H1 (cell line): ENCODE data around the gene ENTPD2. TPM values are rescaled to one million over a fixed set of nuclear protein-coding genes. Genes with fewer than 3 reads are reported as not detected.
A peak's percentile ranks its signal among the peaks of the same experiment; 100 is the strongest.

ENCODE experiments used
- CBX5 ChIP-seq: fragments of 300-800, 300-1000 bp; sonication (generic); IDR thresholded peaks from 2 replicates; pipeline ENCODE4 v1.7.1; 2016; ENCODE audit warnings: antibody characterized with exemption, low read length, low read depth
- EGR1 ChIP-seq: IDR thresholded peaks from 2 replicates; pipeline ENCODE4 v1.6.1; 2011; ENCODE audit warnings: low read depth, low read length, borderline replicate concordance
- JUND ChIP-seq: IDR thresholded peaks from 2 replicates; pipeline ENCODE4 v1.6.1; 2011; ENCODE audit warnings: mild to moderate bottlenecking, improper control_type of control experiment, low read length
- KDM5A ChIP-seq: fragments of 200-600 bp; IDR thresholded peaks from 2 replicates; pipeline ENCODE4 v1.7.1; 2012; ENCODE audit warnings: mild to moderate bottlenecking, low read length, inconsistent platforms, mixed read lengths
- NANOG ChIP-seq: IDR thresholded peaks from 2 replicates; pipeline ENCODE4 v1.6.1; 2011; ENCODE audit warnings: low read length, low read depth, mild to moderate bottlenecking, inconsistent platforms; ENCODE audit not compliant: insufficient read depth, poor library complexity, severe bottlenecking
- POLR2A ChIP-seq, 2 experiments: IDR thresholded peaks; 1 replicate in 1 of 2; 2 replicates in 1 of 2; pipeline ENCODE4 v1.6.1; 2011; ENCODE audit warnings: low read depth in 2 of 2, low read length in 2 of 2, mild to moderate bottlenecking in 2 of 2; ENCODE audit errors: control extremely low read depth in 1 of 2
- RNF2 ChIP-seq: fragments of 200-900, 300-1000 bp; sonication (generic); IDR thresholded peaks from 2 replicates; pipeline ENCODE4 v1.7.1; 2016; ENCODE audit warnings: borderline replicate concordance, low read depth, mild to moderate bottlenecking, antibody characterized with exemption, low read length; ENCODE audit not compliant: poor library complexity, severe bottlenecking; ENCODE audit errors: missing control alignments
- YY1 ChIP-seq: IDR thresholded peaks from 2 replicates; pipeline ENCODE4 v1.6.1; 2011; ENCODE audit warnings: low read depth, mild to moderate bottlenecking, low read length
- polyA plus RNA-seq, 7 experiments: library from polyadenylated mRNA; depleted of rRNA in 3 of 7; stranded (reverse) in 5 of 7; unstranded in 2 of 7; fragments of >200 nt in 5 of 7; fragments of 200-250 nt in 2 of 7; gene quantifications; 1 replicate in 5 of 7; 2 replicates in 1 of 7; 4 replicates in 1 of 7; pipeline versions ENCODE4 v1.2.1 to v1.2.3, GENCODE V29; 2011 to 2013; ENCODE audit warnings: missing spikeins in 2 of 7, mixed read lengths in 2 of 7
- total RNA-seq: library from RNA; stranded (reverse); fragmentation: NEBNext Ultra II Directional; extraction: Animal tissue kit (Norgen Biotek cat#: 25700); gene quantifications from 2 replicates; pipeline ENCODE4 v1.2.1, GENCODE V29; 2021
- TF ChIP-seq, protein P1 (sequence below): fragments of 300-600 bp; sonication (generic); IDR thresholded peaks from 2 replicates; pipeline ENCODE4 v1.7.1; 2012; ENCODE audit warnings: low read length, moderate library complexity, mild to moderate bottlenecking, inconsistent platforms; ENCODE audit not compliant: insufficient replicate concordance
- TF ChIP-seq, protein P2 (sequence below): IDR thresholded peaks from 2 replicates; pipeline ENCODE4 v1.6.1; 2012; ENCODE audit warnings: inconsistent platforms

Gene ENTPD2
- total and polyA plus RNA-seq, 2 of the 8 experiments (the other 6 are each of a cell fraction or from before 2014, with no cell fraction given), result 0.65 to 3.8 TPM

DNA sequence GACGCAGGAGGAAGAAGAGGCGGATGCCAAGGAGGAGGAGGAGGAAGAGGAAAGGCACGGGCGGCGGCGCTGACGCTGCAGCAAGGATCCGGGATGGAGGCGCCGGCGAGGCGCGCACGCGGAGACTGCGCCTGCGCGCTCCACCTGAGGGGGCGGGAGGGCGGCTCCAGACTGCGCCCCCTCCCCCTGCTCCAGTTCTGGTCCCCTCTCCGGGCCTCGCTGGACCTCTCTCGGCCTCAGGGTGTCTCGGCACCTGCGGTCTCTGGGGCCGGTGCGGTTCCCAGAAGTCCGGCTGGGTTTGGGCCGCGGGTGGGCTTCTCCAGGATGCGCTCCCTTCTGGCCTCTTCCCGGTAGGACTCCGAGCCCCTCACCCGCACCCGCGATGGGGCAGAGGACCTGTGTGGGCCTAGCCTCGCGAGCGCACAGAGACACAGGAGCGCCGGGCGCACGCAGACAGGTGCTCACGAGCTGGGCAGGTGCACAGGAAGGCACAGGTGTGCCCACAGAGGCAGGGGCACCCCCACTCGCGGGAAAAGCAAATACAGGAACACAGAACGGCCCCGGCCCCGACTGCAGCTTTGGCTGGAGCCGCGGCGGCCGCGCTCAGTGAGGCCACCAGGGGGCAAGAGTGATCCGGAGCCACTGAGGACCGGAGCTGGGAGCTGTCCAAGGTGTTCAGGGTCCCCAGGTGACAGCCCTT, 7.6 kb downstream of the ENTPD2 start, which contains the start of gene NPDC1 (continued):
- TF ChIP-seq, protein P1, sequence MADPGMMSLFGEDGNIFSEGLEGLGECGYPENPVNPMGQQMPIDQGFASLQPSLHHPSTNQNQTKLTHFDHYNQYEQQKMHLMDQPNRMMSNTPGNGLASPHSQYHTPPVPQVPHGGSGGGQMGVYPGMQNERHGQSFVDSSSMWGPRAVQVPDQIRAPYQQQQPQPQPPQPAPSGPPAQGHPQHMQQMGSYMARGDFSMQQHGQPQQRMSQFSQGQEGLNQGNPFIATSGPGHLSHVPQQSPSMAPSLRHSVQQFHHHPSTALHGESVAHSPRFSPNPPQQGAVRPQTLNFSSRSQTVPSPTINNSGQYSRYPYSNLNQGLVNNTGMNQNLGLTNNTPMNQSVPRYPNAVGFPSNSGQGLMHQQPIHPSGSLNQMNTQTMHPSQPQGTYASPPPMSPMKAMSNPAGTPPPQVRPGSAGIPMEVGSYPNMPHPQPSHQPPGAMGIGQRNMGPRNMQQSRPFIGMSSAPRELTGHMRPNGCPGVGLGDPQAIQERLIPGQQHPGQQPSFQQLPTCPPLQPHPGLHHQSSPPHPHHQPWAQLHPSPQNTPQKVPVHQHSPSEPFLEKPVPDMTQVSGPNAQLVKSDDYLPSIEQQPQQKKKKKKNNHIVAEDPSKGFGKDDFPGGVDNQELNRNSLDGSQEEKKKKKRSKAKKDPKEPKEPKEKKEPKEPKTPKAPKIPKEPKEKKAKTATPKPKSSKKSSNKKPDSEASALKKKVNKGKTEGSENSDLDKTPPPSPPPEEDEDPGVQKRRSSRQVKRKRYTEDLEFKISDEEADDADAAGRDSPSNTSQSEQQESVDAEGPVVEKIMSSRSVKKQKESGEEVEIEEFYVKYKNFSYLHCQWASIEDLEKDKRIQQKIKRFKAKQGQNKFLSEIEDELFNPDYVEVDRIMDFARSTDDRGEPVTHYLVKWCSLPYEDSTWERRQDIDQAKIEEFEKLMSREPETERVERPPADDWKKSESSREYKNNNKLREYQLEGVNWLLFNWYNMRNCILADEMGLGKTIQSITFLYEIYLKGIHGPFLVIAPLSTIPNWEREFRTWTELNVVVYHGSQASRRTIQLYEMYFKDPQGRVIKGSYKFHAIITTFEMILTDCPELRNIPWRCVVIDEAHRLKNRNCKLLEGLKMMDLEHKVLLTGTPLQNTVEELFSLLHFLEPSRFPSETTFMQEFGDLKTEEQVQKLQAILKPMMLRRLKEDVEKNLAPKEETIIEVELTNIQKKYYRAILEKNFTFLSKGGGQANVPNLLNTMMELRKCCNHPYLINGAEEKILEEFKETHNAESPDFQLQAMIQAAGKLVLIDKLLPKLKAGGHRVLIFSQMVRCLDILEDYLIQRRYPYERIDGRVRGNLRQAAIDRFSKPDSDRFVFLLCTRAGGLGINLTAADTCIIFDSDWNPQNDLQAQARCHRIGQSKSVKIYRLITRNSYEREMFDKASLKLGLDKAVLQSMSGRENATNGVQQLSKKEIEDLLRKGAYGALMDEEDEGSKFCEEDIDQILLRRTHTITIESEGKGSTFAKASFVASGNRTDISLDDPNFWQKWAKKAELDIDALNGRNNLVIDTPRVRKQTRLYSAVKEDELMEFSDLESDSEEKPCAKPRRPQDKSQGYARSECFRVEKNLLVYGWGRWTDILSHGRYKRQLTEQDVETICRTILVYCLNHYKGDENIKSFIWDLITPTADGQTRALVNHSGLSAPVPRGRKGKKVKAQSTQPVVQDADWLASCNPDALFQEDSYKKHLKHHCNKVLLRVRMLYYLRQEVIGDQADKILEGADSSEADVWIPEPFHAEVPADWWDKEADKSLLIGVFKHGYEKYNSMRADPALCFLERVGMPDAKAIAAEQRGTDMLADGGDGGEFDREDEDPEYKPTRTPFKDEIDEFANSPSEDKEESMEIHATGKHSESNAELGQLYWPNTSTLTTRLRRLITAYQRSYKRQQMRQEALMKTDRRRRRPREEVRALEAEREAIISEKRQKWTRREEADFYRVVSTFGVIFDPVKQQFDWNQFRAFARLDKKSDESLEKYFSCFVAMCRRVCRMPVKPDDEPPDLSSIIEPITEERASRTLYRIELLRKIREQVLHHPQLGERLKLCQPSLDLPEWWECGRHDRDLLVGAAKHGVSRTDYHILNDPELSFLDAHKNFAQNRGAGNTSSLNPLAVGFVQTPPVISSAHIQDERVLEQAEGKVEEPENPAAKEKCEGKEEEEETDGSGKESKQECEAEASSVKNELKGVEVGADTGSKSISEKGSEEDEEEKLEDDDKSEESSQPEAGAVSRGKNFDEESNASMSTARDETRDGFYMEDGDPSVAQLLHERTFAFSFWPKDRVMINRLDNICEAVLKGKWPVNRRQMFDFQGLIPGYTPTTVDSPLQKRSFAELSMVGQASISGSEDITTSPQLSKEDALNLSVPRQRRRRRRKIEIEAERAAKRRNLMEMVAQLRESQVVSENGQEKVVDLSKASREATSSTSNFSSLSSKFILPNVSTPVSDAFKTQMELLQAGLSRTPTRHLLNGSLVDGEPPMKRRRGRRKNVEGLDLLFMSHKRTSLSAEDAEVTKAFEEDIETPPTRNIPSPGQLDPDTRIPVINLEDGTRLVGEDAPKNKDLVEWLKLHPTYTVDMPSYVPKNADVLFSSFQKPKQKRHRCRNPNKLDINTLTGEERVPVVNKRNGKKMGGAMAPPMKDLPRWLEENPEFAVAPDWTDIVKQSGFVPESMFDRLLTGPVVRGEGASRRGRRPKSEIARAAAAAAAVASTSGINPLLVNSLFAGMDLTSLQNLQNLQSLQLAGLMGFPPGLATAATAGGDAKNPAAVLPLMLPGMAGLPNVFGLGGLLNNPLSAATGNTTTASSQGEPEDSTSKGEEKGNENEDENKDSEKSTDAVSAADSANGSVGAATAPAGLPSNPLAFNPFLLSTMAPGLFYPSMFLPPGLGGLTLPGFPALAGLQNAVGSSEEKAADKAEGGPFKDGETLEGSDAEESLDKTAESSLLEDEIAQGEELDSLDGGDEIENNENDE, result no peak
- TF ChIP-seq NANOG (no peak), CBX5 (no peak), EGR1 (peak; percentile 85; the same call in 1 of the 2 replicates), KDM5A (no peak), POLR2A (IDR thresholded peaks at IDR 0.05; ENCODE audit: control extremely low read depth in 1 of 2, low read depth in 2 of 2, low read length in 2 of 2) (no peak), RNF2 (no peak), YY1 (peak; percentile 65; the same call in 1 of the 2 replicates), JUND (0 out of 2 replicates have a peak, but pooled peaks have one; percentile 46)
- TF ChIP-seq, protein P2, sequence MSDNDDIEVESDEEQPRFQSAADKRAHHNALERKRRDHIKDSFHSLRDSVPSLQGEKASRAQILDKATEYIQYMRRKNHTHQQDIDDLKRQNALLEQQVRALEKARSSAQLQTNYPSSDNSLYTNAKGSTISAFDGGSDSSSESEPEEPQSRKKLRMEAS, result peak; percentile 68
